HG03103 (cell line): ENCODE results near the gene KRTAP13-2.

Source experiments
- ATAC-seq: cut with Tn5 transposase; IDR thresholded peaks from one replicate; pipeline ENCODE4 v1.9.1; 2021; ENCODE audit warnings: low read depth; ENCODE audit not compliant: unreplicated experiment

KRTAP13-2 gene

GRCh38 chr21:30372139-30372770 is at the start of gene KRTAP13-2:
KRTAP13-2 (minus strand) TSS chr21:30372271; CDS start chr21:30372213, 58 bp downstream.
- ATAC-seq: no peak

GRCh38 chr21:30415993-30416392 is 43.9 kb upstream of the KRTAP13-2 start:
- ATAC-seq: no peak

GRCh38 chr21:30408782-30409494 is 36.9 kb upstream of the KRTAP13-2 start:
- ATAC-seq: no peak

GRCh38 chr21:30395731-30396130 is 23.7 kb upstream of the KRTAP13-2 start, which contains the start of gene KRTAP13-1:
KRTAP13-1 (plus strand) TSS chr21:30396031; CDS start chr21:30396087, 56 bp downstream.
- no peak for ATAC-seq

GRCh38 chr21:30391492-30392025 is 19.5 kb upstream of the KRTAP13-2 start:
- no peak for ATAC-seq

GRCh38 chr21:30382201-30382600 is 10.1 kb upstream of the KRTAP13-2 start:
- ATAC-seq: no peak

- ATAC-seq: no peak
Observed at GRCh38 chr21:30355906-30356305, 16.2 kb downstream of the KRTAP13-2 start.

- no peak for ATAC-seq
Observed at GRCh38 chr21:30354308-30355005, 17.6 kb downstream of the KRTAP13-2 start.

GRCh38 chr21:30351534-30351933 is 20.5 kb downstream of the KRTAP13-2 start:
- ATAC-seq: no peak

GRCh38 chr21:30349572-30349971 is 22.5 kb downstream of the KRTAP13-2 start:
- no peak for ATAC-seq

- ATAC-seq: no peak
Observed at GRCh38 chr21:30348506-30348905, 23.6 kb downstream of the KRTAP13-2 start, which contains the start of gene KRTAP23-1. KRTAP23-1 (minus strand) TSS chr21:30348606; CDS start chr21:30348606, 0 bp downstream.

- ATAC-seq: no peak
Observed at GRCh38 chr21:30345014-30345413, 27.1 kb downstream of the KRTAP13-2 start.

GRCh38 chr21:30340714-30341573 is 31.1 kb downstream of the KRTAP13-2 start:
- no peak for ATAC-seq

- ATAC-seq: no peak
Observed at GRCh38 chr21:30338717-30339116, 33.4 kb downstream of the KRTAP13-2 start.

GRCh38 chr21:30337772-30338171 is 34.3 kb downstream of the KRTAP13-2 start:
- no peak for ATAC-seq

- no peak for ATAC-seq
Observed at GRCh38 chr21:30337276-30337744, 34.8 kb downstream of the KRTAP13-2 start, which contains the start of gene KRTAP27-1. KRTAP27-1 (minus strand) TSS chr21:30337694; CDS start chr21:30337668, 26 bp downstream.

GRCh38 chr21:30336596-30336995 is 35.5 kb downstream of the KRTAP13-2 start:
- no peak for ATAC-seq

- ATAC-seq: no peak
Observed at GRCh38 chr21:30333736-30334135, 38.3 kb downstream of the KRTAP13-2 start.

- no peak for ATAC-seq
Observed at GRCh38 chr21:30332681-30333080, 39.4 kb downstream of the KRTAP13-2 start.
